GM18498 (cell line): ENCODE measurements around the gene RSPH4A.
"Not testable (repeated sequence)": the region's sequence is repeated elsewhere in the genome, so short reads cannot be mapped to it uniquely, and the experiment has no call there.

Source experiments
- ATAC-seq: cut with Tn5 transposase; IDR thresholded peaks from one replicate; pipeline ENCODE4 v1.9.1; 2021; ENCODE audit warnings: mild to moderate bottlenecking, moderate library complexity; ENCODE audit not compliant: unreplicated experiment

The RSPH4A gene

DNA sequence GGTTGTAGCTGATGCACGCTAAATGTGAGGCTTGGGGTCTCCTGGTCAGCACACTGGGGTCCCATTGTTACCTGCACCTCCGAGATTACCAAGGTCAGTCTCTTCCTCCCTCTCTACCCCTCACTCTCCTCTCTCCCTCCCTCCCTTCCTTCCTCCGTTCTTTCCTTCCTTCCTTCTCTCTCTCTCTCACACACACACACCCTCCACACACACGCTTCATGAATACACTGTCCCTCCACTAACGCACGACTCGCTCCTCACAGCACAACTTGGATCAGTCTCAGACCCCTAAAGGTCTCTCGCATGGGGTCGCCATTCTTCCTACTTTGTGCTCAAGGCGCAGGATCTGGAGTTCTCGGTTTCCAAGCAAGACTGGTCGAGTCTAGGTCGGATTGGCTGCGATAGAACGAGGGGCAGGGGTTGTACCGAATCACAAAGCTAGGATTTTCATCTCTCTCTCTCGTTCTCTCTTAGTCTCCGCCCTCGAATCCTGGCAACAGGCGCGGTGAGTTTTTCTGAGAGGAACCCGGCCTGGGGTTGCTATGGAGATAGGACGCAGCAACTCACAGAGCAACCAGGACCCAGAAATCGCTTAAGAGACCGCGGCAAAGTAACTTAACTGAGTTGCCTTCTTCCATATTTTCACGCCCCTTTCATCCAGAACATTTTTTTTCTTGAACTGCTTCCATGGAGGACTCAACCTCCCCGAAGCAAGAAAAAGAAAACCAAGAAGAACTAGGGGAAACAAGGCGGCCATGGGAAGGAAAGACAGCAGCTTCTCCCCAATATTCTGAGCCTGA lies at the start of gene RSPH4A:
Gene RSPH4A (plus strand): TSS at position 543 of the 800 bp plus-strand sequence. CDS start 145 bp downstream, at position 688.
- ATAC-seq = peak; percentile 100

DNA sequence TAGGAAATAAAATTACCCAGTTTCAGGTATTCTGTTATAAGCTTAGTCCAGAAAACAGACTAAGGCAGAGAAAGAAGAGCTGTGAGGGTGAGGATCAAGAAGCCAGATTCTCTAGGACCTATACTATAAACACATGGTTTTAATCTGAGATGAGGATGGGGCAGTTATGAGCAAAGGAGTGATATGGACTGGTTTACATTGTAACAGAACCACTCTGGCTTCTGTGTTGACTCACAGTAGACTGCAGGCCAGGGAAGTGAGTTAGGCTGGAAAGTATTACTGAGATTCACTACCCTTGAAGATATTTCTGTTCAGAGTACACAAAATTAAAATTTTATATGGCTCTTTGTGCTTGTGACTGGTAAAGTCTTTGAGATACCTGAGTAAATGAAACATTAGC lies 48.2 kb upstream of the RSPH4A start:
- no peak for ATAC-seq

DNA sequence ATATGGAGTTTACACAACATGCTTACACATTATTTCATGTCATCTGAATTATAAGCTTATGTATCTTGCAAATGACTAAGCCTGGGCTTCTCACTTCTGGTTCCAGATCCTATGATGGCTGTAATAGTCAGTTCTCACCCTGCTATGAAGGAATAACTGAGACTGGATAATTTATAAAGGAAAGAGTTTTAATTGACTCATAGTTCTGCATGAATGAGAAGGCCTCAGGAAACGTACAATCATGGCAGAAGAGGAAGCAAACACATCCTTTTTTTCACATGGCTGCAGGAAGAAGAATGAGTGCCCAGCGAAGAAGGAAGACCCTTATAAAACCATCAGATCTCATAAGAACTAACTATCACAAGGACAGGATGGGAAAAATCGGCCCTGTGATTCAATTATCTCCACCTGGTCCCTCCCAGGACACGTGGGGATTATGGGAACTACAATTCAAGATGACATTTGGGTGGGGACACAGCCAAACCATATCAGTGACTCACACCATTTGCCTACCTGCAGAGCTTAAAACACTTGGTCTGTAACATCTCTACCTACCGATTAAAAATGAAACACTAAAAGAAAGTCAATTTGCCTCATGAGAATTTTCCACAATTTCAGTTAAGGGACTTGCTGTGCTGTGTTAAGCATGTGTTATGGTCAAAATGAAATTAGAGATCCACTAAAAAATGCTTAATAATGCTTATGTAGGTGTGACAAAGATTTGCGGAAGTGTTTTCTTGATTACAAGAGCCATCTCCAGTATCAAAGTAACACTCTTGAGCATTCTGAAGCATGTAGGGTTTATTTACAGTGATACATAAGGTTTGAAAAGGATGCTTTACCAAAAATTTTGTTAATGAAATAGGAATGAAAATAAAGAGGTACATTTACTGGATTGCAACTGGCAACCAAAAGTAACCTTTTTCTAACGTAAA lies 47.2 kb upstream of the RSPH4A start:
- no peak for ATAC-seq

DNA sequence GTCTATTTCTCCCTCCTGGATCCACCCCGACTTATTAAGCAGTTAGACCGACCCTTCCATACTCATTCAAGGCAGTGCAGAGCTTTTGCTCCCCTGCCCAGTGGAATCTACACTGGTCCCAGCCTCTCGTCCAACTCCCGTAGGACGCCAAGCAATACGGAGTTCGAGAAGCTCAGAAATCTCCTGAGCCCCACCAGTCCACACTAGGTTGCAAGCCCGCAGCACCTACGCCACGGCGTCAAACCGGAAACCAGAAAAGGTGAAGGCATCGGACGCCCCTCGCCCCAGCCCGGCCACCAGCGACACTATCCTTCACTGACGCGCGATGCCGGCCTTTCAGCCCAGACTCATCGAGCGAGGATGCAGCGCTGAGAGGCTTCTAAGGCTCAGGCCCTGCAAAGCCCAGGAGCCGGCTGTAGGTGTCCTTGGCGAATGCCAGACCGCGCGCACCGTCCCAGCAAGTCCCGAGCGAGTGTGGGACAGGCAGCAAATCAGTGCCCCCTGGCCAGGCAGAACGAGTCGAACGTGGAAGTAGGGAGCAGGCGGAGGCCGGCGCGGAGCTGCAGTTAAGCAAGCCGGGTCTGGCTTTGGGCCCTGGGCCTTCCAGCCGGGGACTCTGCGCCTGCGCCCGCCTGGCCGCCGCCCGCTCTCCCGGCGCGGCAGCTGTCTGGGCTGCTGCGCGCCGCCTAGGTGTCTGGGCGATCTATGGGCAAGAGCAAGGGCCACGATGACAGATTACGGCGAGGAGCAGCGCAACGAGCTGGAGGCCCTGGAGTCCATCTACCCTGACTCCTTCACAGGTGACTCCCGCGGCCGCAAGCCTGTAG lies 45.2 kb upstream of the RSPH4A start, which contains the start of gene RWDD1:
Gene RWDD1 (plus strand): TSS at position 649 of the 827 bp plus-strand sequence. CDS start 79 bp downstream, at position 728.
- peak; percentile 96 for ATAC-seq

DNA sequence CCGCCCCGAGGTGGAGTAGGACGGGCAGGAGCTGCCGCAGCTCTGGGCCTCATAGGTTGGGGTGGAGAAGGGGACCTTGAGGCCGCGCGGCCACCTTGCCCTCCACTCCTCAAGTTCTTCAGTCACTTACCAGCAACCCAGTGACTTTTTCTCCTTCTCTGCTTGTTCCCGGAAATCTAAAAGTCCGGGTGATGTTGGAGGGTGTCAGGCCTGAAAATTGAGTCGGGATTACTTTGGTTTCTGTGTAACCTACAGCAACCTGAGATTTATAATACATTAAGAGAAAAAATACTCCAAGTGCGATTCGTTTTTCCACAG lies 44.6 kb upstream of the RSPH4A start:
- no peak for ATAC-seq

DNA sequence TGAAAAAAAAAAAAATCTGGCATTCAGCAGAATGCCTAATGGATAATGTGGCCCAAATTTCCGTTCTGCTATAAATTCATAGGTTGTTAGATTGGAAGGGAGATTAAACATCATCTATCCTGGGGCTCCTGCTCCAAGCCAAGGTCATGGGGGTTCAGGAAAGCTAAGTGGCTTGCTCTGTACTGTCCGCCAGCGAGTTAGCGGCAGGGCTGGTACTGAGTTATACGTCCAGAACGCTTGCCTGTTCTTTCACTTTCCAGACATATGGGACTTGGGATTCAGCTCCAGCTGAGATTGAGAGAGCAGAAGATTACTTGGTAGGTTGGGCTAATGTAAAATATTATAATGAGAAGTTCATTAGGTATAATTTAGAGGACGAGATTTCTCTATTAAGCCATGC lies 44.1 kb upstream of the RSPH4A start:
- no peak for ATAC-seq

DNA sequence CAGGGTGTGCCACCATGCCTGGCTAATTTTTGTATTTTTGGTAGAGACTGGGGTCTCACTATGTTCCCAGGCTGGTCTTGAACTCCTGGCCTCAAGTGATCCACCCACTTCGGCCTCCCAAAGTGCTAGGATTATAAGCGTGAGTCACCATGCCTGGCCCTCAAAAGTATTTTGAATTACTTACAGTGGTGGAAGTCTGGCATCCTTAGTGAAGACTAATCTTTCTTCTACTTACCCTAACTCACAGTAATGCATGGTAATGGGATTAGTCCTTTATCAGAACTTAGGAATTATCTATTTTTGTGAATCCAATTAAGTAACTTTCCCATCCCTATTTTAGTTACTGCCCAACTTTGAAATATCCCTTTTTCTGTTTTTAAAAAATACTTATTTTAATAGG lies 41.1 kb upstream of the RSPH4A start:
- no peak for ATAC-seq

DNA sequence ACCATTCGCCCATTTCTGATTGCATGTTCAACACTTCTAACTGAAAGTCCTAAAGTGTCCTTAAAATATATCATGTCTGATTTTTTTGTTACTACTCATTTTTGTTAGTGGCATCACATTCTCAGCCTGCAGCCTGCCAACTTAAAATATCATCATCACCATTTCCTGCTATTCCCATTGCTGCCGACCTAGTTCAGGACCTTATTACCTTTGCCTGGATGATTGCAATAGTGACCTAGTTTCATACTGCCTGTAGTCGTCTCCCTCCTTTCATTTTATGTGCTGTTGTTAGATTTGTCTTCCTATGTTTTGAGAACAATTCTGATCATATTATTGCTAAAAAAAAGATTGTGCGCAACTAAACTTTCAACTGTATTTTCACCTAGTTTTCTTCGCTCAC lies 38.8 kb upstream of the RSPH4A start:
- no peak for ATAC-seq

DNA sequence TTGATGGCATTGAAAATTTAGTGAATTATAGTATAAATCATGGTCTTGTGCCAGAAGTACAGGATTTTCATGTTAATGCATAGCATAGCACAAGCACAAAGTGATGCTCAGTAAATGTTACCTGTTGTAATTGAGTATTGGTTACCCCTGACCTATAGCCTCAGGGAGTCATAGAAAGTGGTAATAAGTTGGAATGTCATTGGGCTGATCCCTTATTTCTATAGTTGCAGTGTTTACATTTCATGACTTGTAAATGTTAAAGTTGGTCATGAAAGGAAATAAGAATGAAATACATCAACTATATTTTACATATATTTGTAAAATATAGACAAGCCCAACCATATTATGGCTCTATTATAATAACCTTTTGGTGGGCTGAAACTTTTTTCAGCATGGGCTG lies 37.9 kb upstream of the RSPH4A start:
- no peak for ATAC-seq

DNA sequence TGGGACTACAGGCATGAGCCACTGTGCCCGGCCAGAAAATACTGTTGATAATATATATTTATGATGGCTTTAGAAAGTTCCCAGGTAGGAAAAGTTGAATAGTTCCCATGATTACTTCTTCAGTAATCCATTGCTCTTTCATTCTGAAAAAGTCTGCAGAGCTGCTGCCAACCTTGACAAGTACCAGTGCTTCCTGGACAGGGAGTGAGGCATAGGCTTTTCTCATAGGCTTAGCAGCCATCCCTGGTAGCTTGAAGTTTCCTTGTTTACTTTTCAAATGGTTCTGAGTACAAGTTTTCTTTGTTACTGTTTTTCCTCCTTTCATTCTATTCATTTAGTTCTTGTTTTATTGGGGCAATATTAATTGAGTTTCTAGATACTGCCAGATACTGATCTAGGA lies 37.1 kb upstream of the RSPH4A start:
- ATAC-seq = no peak

DNA sequence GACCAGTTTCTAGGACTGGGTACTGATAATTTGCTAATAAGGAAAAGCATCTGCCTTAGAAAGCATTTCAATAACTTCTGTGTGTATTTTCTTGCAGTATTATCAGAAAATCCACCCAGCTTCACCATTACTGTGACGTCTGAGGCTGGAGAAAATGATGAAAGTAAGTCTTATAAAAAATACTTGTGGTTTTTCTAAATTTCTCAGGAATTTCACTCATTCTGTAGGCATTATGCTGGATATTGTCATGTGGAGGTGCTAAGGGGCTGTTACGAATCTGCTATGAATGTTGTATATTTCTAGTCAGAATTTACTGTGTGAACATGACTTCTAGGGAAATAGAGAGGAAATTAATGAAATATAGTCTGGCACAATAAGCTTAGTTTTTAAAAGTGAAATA lies 36.1 kb upstream of the RSPH4A start:
- no peak for ATAC-seq

DNA sequence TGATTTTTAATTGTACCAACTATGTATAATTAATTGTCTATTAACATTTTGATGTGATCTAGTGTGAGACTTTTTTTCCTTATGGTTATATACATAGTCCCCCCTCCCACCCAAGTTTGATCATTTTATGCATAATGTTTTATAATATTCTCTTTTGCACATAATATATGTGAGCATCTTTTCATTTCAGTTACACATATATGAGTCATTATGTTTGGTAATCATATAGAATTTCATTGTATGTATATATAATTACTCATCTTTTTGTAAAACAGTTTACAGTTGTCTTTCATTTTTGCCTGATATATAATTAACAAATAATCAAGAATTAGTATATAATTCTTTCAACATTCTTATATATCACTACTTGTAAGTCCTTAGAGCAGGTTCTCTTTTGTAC lies 30.0 kb upstream of the RSPH4A start:
- no peak for ATAC-seq

DNA sequence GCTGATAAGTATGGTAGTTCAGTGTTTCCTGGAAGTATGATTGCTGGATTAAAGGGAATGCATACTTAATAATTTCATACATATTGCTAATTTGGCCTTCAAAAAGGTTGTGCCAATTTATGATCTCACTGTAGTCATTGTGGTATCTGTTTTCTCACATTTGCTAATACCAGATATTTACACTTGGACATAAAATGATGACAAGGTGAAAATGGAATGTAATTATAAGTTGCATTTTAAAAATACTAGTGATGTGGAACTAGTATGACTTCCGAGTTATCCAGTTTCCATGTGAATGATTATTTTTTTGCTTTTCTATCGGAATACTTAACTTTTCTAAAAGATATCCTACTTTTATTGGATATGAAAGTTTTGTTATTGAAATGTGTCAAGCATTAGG lies 29.5 kb upstream of the RSPH4A start:
- ATAC-seq = no peak

DNA sequence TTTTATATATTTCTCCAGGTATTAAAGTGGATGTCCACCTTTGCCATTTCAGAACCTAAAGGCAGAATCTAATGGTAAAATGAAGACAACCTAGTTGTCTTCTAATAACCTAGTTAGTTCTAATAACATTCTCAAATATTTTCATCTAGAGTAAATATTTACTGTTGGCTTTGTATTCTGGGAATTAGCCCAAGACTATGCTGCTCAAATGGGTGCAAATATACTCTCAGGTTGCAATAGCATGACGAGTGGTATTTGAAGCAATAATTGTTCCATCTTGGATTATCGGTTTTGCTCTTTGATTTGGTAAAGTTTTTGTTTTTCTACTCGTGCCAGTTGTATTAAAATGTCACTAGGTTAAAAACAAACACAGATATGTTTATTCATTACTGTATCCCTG lies 21.0 kb upstream of the RSPH4A start:
- no peak for ATAC-seq

DNA sequence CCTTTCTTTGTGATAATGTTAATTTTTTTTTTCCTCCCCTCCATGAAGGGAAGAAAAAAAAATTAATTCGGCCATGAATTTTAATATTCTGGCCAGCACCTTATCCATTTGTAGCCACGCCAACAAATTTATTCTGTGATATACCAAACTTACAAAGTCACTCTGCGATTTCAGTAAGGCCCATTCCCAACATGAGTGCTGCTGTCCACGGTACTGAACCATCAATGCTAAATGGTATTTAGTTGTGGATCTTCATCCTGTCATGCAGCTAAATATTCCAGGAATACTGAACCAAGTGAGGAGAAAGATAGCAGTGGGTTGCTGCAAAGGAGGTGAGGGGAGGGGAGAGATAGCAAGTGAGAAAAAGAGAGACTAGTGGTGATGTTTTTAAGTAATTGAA lies 19.5 kb upstream of the RSPH4A start:
- ATAC-seq = no peak

DNA sequence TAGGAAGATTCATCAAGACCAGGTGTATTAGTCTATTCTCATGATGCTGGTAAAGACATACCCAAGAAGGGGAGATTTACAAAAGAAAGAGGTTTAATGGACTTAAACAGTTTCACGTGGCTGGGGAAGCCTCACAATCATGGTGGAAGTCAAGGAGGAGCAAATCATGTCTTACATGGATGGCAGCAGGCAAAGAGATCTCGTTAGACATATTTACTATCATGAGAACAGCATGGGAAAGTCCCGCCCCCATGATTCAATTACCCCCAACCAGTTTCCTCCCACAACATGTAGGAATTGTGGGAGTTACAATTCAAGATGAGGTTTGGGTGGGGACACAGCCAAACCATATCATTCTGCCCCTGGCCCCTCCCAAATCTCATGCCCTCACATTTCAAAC lies 12.4 kb upstream of the RSPH4A start:
- not testable (repeated sequence) for ATAC-seq

DNA sequence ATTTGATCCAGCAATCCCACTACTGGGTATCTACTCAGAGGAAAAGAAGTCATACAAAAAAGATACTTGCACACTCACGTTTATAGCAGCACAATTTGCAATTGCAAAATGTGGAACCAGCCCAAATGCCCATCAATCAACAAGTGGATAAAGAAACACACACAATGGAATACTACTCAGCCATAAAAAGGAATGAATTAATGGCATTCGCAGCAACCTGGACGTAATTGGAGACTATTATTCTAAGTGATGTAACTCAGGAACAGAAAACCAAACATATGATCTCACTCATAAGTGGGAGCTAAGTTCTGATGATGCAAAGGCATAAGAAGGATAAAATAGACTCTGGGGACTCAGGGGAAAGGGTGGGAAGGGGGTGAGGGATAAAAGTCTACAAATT lies 11.4 kb upstream of the RSPH4A start:
- ATAC-seq = not testable (repeated sequence)

DNA sequence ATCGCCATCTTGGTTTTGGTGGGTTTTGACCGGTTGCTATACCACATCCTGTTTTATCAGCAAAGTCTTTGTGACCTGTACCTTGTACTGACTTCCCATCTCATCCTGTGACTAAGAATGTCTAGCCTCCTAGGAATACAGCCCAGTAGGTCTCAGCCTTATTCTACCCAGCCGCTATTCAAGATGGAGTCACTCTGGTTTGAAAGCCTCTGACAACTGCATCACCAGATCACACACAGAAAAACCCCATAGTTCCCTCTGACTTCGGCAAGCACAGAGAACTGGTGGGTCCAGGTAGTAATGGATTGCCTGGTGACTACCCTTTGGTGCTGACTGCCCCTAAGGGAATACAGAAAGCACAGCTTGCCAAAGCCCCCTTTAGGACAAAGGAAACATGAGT lies 10.3 kb upstream of the RSPH4A start:
- ATAC-seq = no peak

DNA sequence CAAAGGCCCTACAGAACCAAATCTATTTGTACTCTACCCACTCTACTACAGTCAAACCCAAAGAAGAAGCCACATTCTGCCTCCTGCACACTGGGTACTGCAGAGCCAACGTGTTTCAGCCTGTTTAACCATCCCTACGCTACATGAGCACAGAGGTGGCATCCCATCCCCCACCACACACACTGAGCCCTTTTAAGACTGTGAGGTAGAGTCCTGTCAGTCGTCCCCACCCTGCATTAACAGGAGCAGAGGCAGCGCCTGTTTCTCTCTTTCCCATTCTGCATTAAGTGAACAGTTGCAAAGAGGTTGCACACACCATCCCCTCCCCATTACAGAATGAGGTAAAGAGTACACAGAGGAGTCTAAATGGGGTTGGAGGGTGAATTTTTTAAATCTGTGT lies 5.2 kb upstream of the RSPH4A start:
- ATAC-seq = no peak

DNA sequence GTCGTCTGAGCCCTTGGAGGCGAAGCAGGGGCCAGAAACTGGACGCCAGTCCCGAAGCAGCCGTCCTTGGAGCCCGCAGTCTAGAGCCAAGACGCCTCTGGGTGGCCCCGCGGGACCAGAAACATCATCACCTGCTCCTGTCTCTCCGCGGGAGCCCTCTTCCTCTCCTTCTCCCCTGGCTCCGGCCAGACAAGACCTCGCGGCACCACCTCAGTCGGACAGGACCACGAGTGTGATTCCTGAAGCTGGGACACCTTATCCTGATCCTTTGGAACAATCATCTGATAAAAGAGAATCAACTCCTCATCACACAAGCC lies 416 bp downstream of the RSPH4A start:
- peak; percentile 24 for ATAC-seq

DNA sequence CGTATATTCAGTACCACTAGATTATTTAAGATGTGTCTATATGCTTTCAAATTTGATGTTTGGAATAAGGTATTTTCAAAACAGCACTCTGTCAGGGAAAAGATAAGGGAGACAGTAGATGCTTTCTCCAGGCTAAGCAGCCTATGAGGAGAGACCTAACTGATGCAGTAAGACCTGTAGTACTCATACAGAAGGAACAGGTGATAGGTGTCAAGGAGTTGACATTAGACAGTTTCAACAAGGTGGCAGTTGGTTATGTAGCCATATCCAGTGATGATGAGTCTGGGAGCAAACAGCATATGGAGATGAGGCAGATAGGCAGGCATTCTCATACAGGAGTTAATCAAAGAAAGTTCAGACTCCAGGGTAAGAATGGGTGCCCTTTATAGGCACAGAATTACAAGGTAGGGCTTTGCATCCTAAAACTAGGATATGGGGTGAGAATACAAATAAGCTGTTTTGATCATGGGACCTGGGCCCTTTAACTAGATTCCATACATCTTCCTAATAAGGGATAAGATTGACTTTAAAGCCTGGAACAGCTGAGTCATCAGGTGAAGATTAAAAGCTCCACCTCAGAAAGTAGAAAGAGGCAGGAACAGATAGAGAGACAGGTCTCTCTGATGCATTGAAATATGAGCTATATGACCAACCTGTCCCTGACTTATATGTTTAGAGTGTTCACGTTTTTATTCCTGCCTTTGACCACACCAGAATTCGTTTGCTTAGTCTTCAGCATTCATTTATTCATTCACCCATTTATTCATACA lies 7.9 kb downstream of the RSPH4A start:
- ATAC-seq = no peak
